Stimulated activated CD8-positive, alpha-beta memory T cell treated with anti-CD3 and anti-CD28 coated beads, Interleukin-4, amount 100 ng/mL, for 1 hour (primary cell): ENCODE measurements around the gene BUD13.
A peak's percentile ranks its signal among the peaks of the same experiment; 100 is the strongest.

ENCODE experiments used
- DNase-seq, 2 donors: peaks; one replicate each; pipeline ENCODE4 v3.0.0-alpha.2; 2020; ENCODE audit warnings: low read depth in 2 of 2, low spot score in 1 of 2

BUD13 gene

DNA sequence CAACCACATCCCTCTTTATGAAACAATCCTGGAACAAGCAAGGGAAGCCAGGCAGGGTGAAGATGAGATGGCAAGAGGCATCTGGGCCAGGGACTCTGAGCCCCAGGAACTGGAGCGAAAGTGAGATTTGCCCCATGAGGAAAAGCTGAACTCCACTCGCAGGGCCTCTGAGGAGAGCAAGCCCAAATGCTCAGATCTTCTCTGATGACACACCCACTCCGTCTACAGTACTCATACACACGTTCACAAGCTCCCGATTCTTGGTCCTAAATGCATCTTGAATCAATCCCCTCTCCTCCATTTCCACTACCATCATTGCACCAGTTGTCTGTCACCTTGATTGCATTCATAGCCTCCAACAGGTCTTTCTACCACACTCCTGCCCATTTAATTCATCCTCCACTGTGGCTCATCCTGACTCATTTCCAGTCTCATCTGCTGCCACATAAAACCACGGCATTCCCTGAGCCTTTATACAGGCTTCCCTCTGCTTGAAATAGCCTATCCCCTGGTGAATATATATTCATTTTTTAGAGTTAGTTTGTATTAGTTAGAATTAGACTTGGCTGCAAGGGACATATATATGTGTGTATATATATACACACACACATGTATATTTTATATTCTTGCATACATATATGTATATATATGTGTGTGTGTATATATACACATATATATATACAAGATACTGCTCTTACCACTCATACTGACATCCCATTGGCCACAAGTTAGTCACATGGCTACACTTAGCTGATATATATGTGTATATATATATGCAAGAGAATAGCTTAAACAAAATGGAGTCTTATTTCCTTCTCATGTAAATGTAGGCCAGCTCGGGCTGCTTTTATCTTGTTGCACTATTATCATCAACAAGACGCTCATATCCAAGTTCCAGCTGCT is 20.3 kb upstream of the BUD13 start:
- DNase-seq: no peak

DNA sequence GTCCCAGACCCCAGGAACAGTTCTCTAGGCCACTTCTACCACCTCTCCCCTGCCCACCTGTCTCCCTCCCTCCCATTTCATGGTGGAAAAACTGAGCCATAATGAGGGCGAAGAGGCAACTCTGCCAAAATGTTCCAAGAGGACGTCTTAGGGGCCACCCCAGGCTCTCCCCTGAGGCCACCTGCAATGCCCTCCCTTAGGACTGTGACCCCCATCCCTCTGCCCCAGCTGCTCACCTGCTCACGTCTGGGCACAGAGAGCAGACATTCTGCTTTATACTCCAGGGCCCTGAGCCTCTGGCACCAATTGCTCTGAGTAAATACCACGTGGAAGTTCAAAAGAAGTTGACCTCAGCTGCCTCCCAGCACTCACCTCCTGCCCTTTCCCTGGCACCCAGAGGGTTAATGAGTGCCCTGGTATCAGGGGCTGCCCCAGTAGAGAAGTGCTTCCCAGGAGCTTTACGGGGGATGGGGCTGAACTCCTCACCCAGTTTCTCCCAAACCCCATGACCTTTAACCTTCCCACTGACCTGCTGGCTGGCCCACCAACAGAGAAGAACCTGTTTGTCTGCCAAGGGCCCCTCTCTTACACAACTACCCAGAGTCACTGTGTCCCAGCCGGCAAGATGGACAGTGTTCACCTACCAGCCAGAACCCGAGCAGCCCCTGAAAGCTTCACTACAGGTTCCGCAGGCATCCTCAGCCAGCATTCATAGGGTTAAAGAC is 19.5 kb upstream of the BUD13 start:
- DNase-seq: no peak

DNA sequence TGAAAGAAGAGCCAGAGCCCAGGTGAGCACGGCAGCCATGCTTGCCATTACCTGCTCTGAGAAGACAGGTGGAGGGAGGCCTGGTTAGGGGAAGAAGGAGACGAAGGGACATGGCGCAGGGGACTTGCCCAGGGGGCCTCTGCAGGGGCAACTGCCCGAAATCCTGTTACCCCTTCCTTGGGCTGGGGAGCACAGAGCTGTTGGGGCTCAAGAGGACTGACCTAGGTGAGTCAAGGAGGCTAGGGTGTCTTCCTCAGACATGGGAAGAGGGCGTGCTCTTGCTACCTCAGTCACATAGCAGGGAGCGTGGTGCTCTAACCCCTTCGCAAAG is 19.0 kb upstream of the BUD13 start, which contains the start of gene APOA5:
Gene APOA5 (minus strand): TSS at position 67 of the 331 bp plus-strand sequence. CDS start 19 bp downstream, at position 48.
- no peak for DNase-seq

DNA sequence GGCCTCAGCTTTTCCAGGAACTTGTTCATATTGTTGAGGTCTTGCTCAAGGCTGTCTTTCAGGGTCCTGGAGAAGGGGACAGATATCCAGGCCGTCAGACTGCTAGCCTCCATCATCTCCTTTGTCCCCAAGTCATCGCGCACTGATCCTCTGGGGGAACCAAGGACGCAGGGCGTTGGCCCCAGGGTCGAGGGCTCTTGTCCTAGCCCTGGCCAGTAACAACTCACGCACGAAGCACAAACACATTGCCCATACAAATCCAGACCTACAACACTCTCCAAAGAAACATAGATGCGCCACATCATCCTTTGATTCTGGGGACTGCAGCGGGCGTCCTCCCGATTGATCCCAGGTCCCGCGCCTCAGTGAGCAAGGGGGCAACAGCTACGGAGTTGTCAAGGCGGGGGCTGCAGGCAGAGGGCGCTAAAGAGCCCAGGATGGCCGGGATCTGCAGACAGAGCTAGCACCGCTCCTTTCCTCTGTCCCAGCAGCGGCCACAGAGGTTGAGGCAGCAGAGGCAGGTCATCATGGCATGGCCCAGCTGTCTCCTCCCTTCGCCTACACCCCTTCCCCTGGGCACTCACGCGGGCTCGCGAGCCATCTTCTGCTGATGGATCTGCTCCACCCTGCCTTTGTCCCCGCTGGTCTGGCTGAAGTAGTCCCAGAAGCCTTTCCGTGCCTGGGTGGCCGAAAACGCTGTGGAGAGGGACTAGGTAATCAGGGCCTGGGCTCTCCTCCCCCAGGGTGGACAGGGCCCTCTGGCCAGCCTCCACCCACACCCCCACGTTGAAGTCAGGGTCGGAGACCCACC is 18.4 kb upstream of the BUD13 start:
- DNase-seq: peak; percentile 57 to 63

DNA sequence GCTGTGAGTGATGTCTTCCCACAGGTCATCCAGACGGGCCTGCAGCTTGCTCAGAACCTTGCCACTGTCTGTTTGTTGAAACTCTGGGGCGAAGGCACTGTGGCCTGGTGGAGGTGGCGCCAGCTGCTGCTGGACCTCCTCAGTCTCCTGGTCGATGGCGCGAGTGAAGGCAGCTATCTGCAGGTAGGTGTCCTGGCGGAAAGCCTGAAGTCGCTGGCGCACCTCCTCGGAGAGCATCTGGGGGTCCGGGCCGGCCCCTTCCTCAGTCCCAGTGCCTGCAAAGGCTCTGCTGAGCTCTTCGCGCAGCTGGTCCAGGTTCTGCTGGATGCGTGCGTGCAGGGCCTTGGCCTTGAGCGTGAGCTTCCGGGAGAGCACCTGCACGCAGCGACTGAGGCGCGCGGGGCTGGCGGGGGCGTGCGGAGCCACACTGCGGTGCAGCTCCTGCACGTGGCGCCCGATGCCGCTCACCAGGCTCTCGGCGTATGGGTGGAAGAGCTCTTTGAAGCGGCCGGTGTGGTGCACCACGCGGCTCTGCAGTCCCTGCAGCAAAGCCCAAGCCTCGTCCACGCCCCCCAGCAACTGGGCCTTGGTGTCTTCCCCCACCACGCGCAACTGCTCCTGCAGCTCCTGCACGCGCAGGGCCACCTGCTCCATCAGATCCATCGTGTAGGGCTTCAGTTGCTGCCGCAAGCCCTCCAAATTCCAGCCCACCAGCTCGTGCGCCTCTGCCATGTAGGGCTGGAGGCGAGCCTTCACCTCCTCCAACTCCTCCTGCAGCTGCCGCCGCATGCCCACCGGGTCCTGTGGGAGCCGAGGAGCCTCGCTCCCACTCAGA is 17.6 kb upstream of the BUD13 start:
- DNase-seq: no peak

DNA sequence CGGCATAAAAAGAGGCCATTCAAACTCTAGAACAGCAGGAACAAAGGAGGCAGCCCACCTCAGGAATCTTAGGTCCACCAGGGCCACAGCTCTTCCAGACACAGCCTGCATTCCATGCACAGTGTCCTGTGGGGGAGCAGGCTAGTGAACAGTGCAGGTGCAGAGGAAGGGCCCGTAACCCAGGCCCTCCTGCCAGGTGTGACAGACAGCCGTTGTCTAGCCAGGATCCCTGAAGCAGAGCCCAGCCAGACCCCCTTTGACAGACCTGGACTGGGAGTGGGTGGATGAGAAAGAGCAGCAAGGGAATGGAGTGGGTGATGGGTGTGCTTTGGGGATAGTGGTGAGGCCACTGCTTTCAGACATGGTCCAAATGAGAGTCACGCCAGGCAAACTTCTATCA is 16.2 kb upstream of the BUD13 start:
- no peak for DNase-seq

DNA sequence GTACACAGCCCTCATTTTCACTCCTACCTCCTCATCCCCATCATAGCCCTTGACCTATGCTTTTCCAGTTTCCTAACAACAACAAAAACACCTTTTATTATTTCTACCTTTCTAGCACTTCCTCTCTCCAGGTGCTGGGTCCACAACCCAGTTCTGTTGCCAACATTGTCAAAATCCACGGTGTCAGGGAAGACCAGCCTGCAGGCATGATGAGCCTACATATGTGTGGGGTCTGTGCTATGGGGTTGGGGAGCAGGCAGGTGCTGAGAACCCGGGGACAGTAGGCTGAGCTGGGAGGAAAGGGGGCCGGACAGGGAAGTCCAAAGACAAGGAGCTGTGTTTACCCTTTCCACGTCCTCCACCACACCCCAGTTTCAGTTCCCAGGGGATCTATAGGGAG is 15.7 kb upstream of the BUD13 start:
- DNase-seq: no peak

DNA sequence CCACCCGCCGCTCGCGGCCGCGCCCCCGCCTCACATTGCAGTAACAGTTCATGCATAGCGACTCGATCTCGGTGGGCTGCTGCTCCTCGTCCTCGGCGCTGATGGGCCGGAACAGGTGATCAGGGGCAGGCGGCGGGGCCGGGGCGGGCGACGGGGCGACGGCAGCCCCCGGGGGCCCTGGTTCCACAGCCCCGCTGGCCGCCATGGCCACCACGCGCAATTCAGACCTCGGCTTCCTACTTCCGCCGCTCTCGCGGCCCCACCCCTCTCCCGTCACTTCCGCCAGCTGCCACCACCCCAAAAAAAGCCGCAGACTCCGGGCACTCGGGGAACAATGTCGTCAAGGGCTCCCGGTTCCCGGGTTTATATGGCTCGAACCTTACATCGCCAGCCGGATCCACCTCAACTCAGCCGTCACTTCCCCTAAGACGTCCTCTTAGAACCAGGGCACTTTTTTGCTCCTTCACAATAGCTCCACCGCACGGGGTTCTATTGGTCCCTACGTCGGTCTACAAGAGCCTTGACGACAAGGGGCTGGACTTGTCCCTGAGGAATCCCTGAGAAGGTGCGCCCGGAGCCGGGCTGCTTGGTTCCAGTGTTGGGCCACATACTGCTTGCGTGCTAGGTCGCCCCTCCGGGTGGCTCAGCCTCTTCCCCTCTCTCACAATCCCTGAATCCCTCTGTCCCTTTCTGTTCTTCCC is 15.1 kb upstream of the BUD13 start, which contains the start of gene ZPR1:
Gene ZPR1 (minus strand): TSS at position 238 of the 701 bp plus-strand sequence. CDS start 33 bp downstream, at position 205.
- DNase-seq: peak; percentile 66 to 81

DNA sequence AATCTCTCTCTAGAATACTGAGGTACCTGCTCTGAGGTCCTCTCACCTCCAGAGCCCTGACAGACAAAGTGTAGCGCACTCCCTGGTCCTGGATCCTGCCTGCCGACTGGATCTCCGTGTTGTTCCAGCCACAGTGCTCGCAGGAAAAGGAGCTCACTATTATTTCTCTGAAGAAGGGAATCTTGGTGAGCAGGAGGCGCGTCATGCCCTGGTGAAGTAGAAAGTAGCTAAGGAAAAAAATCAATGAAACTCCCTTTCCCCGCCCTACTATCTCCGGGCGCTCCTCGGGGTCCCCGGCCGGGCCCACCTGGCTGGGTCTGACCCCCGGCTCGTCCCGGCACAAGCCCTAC is 14.6 kb upstream of the BUD13 start:
- DNase-seq: no peak

DNA sequence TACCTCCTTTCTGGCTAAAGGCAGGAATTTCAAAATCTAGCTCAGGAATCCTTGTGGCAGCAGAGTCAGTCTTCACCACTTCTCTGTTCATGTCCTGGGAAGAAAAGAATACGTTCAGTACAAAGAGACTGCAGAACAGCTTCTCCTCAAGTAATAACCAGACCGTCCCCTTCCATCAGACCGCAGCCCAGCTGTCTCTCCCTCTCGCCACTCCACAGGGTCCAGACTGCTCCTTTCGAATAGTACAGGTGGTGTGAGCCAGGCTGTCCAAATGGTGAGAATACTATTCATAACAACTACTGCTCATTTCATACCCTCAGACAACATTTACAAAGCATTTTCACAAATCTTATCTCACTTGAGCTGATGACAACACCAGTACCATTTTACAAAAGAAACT is 14.2 kb upstream of the BUD13 start:
- DNase-seq: no peak

DNA sequence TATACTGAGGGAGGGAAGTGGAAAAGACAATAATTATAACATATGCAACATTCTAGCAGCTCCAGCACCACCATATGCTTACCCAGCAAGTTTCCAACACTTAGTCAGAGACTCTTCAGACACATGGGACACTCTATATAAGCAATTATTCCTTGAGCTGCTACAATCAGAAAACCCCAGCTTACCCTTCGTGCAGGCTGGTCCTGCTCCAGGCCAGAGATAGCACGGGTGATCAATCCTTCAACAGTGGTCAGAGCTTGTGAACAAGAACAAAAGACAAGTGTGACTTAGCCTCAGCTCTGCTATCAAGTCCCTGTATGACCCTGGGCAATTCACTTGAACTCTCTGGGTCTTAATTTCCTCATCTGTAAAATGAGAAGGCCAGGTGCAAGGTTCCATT is 13.5 kb upstream of the BUD13 start:
- no peak for DNase-seq

DNA sequence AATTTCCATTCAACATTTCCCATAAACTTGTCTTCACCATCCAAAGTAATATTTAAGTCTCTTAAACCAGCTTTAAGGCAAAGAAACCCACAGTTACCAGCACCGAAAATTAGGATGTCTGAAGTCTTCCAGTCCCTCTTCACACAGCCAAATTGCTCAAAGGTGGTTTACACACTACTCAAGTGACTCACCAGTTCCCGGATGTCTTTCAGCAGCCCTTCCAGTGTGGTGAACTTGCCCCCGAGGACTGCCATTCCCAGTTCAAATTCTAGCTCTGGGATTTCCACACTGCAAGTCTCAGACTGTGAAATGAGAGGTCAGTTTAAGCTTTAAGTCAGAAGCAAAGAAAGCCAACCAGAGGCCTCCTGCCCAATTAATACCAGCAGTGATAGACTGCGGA is 9.9 kb upstream of the BUD13 start:
- no peak for DNase-seq

DNA sequence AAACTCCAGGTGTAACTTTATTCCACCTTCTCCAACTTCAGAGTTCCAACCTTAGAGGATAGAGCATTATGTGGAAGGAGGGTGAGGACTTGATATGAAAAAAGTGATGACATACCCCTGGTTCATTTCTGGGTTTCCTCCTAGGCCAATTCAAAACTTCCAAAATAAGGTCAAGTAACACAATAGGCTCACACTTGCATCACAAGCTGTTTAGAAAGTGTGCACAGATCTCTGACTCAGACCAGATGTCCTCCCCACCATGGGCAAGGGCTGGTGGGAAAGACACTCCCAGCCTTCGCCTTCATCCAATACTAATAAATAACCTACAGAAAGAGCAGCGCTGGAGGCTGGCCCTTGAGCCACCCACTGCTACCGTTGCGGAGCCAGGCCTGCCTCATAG is 5.8 kb upstream of the BUD13 start:
- DNase-seq: no peak

DNA sequence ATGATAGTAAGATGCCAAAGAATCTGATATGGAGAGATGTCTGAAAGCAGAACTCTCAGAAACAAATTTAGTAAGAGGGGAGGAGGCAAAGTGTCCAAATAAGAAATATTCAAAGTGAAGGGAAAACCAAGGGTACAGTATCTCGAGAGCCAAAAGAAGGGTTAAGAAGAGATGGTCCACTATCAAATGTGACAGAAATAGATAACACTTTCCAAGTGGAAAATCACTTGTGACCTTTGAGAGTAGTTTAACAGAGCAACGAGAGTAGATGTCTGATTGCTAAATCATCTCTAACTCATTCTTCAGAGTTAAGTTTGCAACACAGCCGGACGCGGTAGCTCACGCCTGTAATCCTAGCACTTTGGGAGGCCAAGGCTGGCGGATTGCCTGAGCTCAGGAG is 4.3 kb upstream of the BUD13 start:
- DNase-seq: no peak

DNA sequence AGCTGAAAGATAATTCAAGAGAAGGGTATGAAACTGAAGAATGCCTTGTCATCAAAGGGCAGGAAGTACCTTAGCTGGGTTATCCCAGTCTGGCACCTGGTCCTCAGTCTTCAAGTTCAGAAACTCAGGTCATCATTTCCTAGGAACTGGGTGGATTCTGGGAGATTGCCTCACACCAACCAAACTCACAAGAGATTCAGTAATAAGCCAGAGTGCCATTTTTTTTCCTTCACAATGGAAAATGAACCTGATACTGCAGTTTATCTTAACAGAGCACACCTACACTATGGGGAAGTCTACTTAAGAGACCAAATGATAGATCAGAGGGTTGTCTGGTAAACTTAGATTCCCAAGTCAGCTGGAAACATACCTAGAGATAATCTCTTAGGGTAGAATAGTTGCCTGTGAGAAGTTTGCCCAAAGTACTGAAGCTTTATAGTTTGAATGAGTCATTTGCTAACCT is 3.8 kb upstream of the BUD13 start:
- DNase-seq: no peak

DNA sequence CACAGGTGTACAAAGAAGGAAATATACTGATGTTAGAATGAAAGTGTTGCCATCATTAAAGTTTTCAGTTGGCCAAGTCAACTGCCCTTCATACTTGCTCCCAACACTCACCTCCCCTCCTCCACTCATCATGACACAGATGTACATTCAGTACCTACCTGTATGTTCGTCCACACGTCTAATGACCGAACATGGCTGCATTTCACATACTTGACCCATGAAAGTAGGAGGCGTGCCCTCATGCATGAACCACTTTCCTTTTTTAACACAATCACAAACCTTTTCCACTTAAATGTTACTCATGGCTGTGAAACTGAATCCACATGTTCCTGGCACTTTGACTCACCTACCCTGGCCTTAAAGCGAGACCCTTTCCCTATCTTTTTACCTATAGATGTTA is 3.2 kb upstream of the BUD13 start:
- no peak for DNase-seq

DNA sequence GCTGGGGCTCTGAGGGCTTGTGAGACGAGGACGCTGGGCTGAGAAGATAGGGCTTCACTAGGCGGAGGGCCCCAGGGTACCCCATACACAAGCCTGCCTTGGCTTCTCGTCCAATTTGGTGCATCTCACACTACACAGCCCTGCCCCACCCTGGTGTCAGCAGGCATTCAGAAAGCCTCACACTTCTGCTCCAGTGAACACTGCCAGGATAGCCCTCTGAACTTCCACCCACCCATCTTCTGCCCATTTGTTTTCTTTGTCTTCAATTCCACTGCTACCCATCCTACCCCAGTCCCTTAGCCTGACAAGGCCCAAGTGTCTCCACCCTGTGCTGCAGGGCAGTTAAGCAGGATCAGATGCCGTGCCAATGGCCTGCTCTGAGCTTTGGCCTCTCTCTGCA is 1.9 kb upstream of the BUD13 start:
- no peak for DNase-seq

DNA sequence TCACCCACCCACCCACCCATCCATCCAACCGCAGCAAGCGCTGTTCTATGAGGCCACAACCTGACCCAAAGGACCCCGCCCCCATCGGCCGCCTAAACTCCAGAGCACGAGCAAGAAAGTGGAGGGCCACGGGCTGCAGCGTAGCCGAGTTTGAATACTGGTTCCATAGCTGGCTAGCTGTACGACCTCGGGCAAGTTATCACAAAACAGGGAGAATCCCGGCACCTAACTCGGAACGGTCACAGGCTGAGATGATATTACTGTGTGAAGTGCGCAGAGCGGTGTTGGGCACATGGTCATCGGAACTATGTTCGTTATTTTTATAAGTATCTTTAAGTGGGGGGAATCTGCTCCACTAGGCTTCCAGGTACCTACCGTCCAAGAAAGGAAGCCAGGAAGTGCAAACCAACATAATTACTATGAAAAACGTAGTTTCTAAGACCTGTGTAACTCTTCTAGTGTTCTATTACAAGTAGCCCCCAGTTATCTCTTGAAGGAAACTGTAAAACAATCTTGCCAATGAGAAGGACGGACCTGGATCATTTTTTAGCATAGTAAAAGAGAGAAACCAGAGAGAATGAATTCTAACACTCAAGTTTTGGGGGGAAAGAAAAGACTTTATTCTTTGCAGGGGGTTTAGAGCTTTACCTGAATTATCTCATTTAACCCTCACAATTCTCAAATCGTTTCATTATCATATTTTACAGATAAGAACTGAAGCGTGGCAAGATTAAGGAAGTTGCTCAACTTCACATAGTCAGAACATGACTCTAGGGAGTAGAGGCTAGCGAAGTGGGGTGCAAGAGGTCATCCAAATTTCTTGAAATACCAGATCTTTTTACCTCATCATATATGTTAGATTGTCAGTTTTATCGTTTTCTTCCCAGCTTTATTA is 663 bp upstream of the BUD13 start:
- DNase-seq: no peak

DNA sequence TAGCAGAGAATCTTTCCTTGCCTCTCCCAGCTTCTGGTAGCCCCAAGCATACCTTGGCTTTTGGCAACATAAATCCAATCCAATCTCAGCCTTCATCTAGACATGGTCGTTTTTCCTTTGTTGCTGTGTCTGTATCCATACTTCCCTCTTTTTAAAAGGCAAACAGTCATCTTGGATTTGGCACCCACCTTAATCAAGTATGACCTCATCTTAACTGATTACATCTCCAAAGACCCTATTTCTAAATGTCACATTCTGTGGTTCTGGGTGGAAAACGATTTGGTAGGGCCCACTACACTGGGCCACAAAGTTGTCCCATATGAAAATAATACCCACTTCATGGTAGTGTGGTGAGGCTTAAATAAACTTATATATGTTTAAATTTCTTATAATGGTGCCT is 852 bp downstream of the BUD13 start:
- no peak for DNase-seq
